Thyroid gland (tissue), 4 donors: Measurements from ENCODE around the gene MVP.

Experiments used
- CTCF ChIP-seq, 6 experiments: fragments of 200-600 bp in 3 of 6; fragments of 450-650 bp in 3 of 6; sonication (generic) in 3 of 6; IDR thresholded peaks; one replicate each; pipeline ENCODE4 v1.5.1; 2016 to 2019; ENCODE audit warnings: antibody characterized with exemption in 6 of 6, mild to moderate bottlenecking in 2 of 6, inconsistent platforms in 1 of 6, moderate library complexity in 1 of 6
- POLR2A ChIP-seq, 2 donors: fragments of 450-650 bp; IDR thresholded peaks; one replicate each; pipeline ENCODE4 v1.6.1; 2017; ENCODE audit warnings: antibody characterized with exemption in 2 of 2, mild to moderate bottlenecking in 2 of 2, moderate library complexity in 1 of 2

GRCh38 chr16:29779474-29779873 is 40.8 kb upstream of the MVP start:
- TF ChIP-seq CTCF (IDR thresholded peaks at IDR 0.05): no peak
- no peak for TF ChIP-seq POLR2A (IDR thresholded peaks at IDR 0.05)
